ENCODE results near the gene CPED1. TPM values are rescaled to one million over a fixed set of nuclear protein-coding genes. Genes with fewer than 3 reads are reported as not detected.

Gene CPED1
- total RNA-seq, 1 experiment from 2014 or later = 0.44 TPM

- ChIA-PET CTCF (no interaction called here), POLR2A (no interaction called here)
- no peaks in the 10 kb centered on the region for H3K36me3 Mint-ChIP-seq
- H3K9me3 Mint-ChIP-seq = peaks cover 3% of the 10 kb centered on the region; the same call in 1 of the 2 replicates
- ATAC-seq = no peak
- no peak overlapping the region for H3K27ac Mint-ChIP-seq
- no peak overlapping the region for H3K4me3 Mint-ChIP-seq
- TF ChIP-seq NFYB (CRISPR knock-in tag; conservative IDR thresholded peaks at IDR 0.05; ENCODE audit: low read depth) = no peak
- no peak for TF ChIP-seq USF2 (CRISPR knock-in tag; IDR thresholded peaks at IDR 0.05)
- no peak for TF ChIP-seq ZNF396 (CRISPR knock-in tag; IDR thresholded peaks at IDR 0.05; ENCODE audit: borderline replicate concordance)
- TF ChIP-seq ATF3 (CRISPR knock-in tag; conservative IDR thresholded peaks at IDR 0.05) = no peak
- no peak for TF ChIP-seq ATF6 (CRISPR knock-in tag; IDR thresholded peaks at IDR 0.05)
- no peak for TF ChIP-seq ZNF416 (CRISPR knock-in tag; IDR thresholded peaks at IDR 0.05)
- TF ChIP-seq TEAD4 (CRISPR knock-in tag; IDR thresholded peaks at IDR 0.05) = no peak
- TF ChIP-seq E2F5 (CRISPR knock-in tag; IDR thresholded peaks at IDR 0.05) = no peak
- TF ChIP-seq IRF2 (CRISPR knock-in tag; IDR thresholded peaks at IDR 0.05; ENCODE audit: borderline replicate concordance, low read depth) = no peak
- TF ChIP-seq PREB (CRISPR knock-in tag; IDR thresholded peaks at IDR 0.05; ENCODE audit: borderline replicate concordance) = no peak
- TF ChIP-seq CREB1 (CRISPR knock-in tag; IDR thresholded peaks at IDR 0.05) = no peak
- TF ChIP-seq CBFB (CRISPR knock-in tag; IDR thresholded peaks at IDR 0.05; ENCODE audit: low read depth) = no peak
- no peak for TF ChIP-seq ZNF512 (CRISPR knock-in tag; IDR thresholded peaks at IDR 0.05; ENCODE audit: borderline replicate concordance)
- no peak for TF ChIP-seq ZNF232 (CRISPR knock-in tag; IDR thresholded peaks at IDR 0.05)
- TF ChIP-seq IRF1 (CRISPR knock-in tag; IDR thresholded peaks at IDR 0.05) = no peak
- no peak for DNase-seq (ENCODE audit: low spot score)
- no peaks in the 10 kb centered on the region for H3K27me3 Mint-ChIP-seq (ENCODE audit: low read depth)
- H3K4me1 Mint-ChIP-seq = no peaks in the 10 kb centered on the region
Observed at GRCh38 chr7:121237601-121238000, 249.1 kb downstream of the CPED1 start.

- CTCF ChIA-PET = no interaction called here
- Mint-ChIP-seq H3K4me3 (no peak overlapping the region), H3K36me3 (no peaks in the 10 kb centered on the region), H3K4me1 (no peaks in the 10 kb centered on the region), H3K27me3 (ENCODE audit: low read depth) (no peaks in the 10 kb centered on the region), H3K27ac (no peak overlapping the region), H3K9me3 (peaks cover 10% of the 10 kb centered on the region; the same call in 1 of the 2 replicates)
- no peak for ATAC-seq
- POLR2A ChIA-PET = no interaction called here
- DNase-seq (ENCODE audit: low spot score) = no peak
- TF ChIP-seq SMAD4 (CRISPR knock-in tag; IDR thresholded peaks at IDR 0.05) (no peak), IRF1 (CRISPR knock-in tag; IDR thresholded peaks at IDR 0.05) (no peak), NR2C2 (CRISPR knock-in tag; IDR thresholded peaks at IDR 0.05) (no peak), EMX1 (CRISPR knock-in tag; IDR thresholded peaks at IDR 0.05) (no peak), JUN (CRISPR knock-in tag; IDR thresholded peaks at IDR 0.05) (no peak), ZBTB43 (CRISPR knock-in tag; IDR thresholded peaks at IDR 0.05) (no peak), OVOL2 (CRISPR knock-in tag; IDR thresholded peaks at IDR 0.05; ENCODE audit: borderline replicate concordance) (no peak), GABPB1 (CRISPR knock-in tag; IDR thresholded peaks at IDR 0.05) (no peak), MXD4 (CRISPR knock-in tag; IDR thresholded peaks at IDR 0.05; ENCODE audit: borderline replicate concordance) (no peak), ERG (CRISPR knock-in tag; IDR thresholded peaks at IDR 0.05) (no peak), CBFB (CRISPR knock-in tag; IDR thresholded peaks at IDR 0.05; ENCODE audit: low read depth) (no peak)
Observed at GRCh38 chr7:121244120-121244870, 255.8 kb downstream of the CPED1 start.

Measured in WTC11 (cell line).